ENCODE data around the gene IMPACT.

The IMPACT gene

DNA sequence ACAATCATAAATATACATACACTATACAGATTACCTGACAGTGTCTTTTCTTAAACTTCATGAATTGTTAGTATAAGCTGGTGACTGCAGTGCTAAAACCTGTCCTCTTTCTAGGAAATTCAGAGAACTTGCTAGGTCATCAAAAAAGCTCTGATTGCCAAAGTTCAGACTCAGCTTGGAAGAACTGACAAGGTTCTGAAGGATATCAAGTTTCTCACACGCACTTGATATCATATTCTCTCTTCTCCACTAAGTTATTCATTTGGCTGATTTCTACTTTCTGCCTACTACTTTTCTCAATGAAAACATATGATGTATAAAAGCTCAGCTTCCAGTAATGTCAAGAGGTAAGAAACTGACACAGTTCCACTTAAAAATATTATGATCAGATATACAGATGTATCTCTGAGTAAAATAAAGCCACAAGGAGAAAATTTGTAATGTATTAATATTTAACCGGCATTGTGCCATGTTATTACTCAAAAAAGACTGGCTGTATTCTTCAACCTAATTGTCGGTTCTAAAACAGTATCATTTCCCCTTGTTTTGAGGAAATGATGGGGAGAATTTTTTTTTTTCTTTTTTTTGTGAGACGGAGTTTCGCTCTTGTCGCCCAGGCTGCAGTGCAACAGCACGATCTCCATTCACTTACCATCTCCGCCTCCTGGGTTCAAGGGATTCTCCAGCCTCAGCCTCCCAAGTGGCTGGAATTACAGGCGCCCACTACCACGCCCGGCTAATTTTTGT is 31.2 kb upstream of the IMPACT start:
- no peak for DNase-seq (ENCODE audit: low read depth)
- H3K4me3 ChIP-seq (replicated peaks; ENCODE audit: low read depth, low read length): no peak overlapping the region
- TF ChIP-seq CTCF (IDR thresholded peaks at IDR 0.05; ENCODE audit: low read length, missing control alignments): no peak

DNA sequence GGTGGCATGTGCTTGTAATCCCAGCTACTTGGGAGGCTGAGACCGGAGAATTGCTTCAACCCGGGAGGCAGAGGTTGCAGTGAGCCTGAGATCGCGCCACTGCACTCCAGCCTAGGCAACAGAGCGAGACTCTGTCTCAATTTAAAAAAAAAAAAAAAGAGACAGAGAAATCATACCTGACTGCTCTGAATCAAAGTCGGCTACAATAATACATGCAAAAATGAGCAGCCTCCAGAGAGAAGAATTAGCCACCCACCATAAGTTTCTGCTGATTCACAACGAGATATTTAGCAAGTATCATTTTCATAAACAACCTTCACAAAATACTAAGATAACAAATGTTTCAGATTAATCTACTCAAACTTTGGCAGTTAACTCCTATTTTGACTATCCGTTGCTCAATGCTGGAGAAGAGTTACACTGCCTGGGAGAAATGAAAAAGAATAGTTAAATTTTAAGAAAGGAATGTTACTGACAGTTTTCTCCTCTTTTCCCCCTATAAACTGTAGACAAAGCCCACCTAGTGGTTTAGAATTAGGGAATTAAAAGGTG is 30.3 kb upstream of the IMPACT start:
- H3K4me3 ChIP-seq (replicated peaks; ENCODE audit: low read depth, low read length): peak overlapping the region; percentile 84
- DNase-seq (ENCODE audit: low read depth): no peak
- no peak for TF ChIP-seq CTCF (IDR thresholded peaks at IDR 0.05; ENCODE audit: low read length, missing control alignments)

DNA sequence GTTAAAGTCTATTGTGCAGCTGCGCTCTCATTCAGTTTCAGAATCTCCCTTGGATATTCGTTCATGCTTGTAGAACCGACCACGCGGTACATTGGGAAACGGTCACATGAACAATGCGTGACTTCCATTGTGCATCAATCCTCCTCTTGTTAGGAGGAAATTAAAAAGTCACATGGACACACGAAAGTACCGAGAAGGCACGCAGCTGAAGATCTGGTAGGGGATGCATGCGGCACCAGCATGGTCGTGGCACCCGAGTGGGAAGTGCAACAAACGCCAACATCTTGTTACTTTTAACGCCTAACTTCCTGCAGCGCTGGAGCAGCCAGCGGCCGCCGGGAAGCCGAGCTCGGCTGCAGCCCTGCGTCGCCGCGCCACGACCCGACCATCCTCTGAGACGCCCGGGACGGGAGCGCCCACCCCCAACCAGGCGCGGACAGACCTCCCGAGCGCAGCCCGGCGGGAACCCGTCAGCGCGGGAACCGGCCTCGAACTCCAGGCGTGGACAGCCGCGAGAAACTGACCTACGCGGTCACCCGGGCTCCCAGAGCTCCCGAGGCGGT is 29.3 kb upstream of the IMPACT start:
- TF ChIP-seq CTCF (IDR thresholded peaks at IDR 0.05; ENCODE audit: low read length, missing control alignments): no peak
- peak; percentile 87 for DNase-seq (ENCODE audit: low read depth)
- peak overlapping the region; percentile 84 for H3K4me3 ChIP-seq (replicated peaks; ENCODE audit: low read depth, low read length)

GRCh38 chr18:24397694-24398368 is 28.6 kb upstream of the IMPACT start, which contains the start of gene OSBPL1A:
TSS of gene OSBPL1A (minus strand) at chr18:24397824. CDS start at chr18:24377533, 20,291 bp downstream.
- TF ChIP-seq CTCF (IDR thresholded peaks at IDR 0.05; ENCODE audit: low read length, missing control alignments): no peak
- peak; percentile 94 for DNase-seq (ENCODE audit: low read depth)
- peak within 1 kb of the TSS; percentile 84 for H3K4me3 ChIP-seq (replicated peaks; ENCODE audit: low read depth, low read length)

DNA sequence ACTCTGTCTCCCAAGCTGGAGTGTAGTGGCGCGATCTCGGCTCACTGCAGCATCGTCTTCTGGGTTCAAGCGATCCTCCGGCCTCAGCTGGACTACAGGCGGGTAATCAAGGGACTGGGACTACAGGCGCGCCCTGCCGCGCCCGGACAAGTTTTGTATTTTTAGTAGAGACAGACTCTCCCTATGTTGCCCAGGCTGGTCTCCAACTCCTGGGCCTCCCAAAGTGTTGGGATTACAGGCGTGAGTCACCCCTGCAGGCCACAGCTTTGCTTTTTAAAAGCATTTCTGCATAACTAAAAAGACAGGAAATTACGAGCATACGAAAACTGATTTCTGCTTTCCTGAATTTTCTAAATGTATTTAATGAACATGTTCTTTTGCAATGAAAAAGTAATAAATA is 27.9 kb upstream of the IMPACT start:
- no peak for TF ChIP-seq CTCF (IDR thresholded peaks at IDR 0.05; ENCODE audit: low read length, missing control alignments)
- no peak for DNase-seq (ENCODE audit: low read depth)
- peak overlapping the region; percentile 84 for H3K4me3 ChIP-seq (replicated peaks; ENCODE audit: low read depth, low read length)

GRCh38 chr18:24400587-24400986 is 25.9 kb upstream of the IMPACT start:
- TF ChIP-seq CTCF (IDR thresholded peaks at IDR 0.05; ENCODE audit: low read length, missing control alignments): no peak
- no peak overlapping the region for H3K4me3 ChIP-seq (replicated peaks; ENCODE audit: low read depth, low read length)
- no peak for DNase-seq (ENCODE audit: low read depth)
